Measurements from ENCODE around the gene PRDM2.
"Not testable (repeated sequence)": the region's sequence is repeated elsewhere in the genome, so short reads cannot be mapped to it uniquely, and the experiment has no call there.

The PRDM2 gene

GRCh38 chr1:13682444-13682843 lies 17.5 kb upstream of the PRDM2 start:
- Histone ChIP-seq H3K4me1 (ENCODE audit: insufficient read depth, insufficient read length) (no peaks in the 10 kb centered on the region), H3K9ac (ENCODE audit: insufficient read length, low read depth) (no peak overlapping the region), H3K9me3 (ENCODE audit: insufficient read depth, low read length) (no peaks in the 10 kb centered on the region), H3K36me3 (ENCODE audit: insufficient read depth, insufficient read length, low read length) (no peaks in the 10 kb centered on the region), H3K4me3 (ENCODE audit: insufficient read length, low read depth) (no peak overlapping the region), H3K27me3 (ENCODE audit: insufficient read depth, insufficient read length) (no peaks in the 10 kb centered on the region)
- DNase-seq (ENCODE audit: low read depth, low spot score) = no peak
- TF ChIP-seq SUZ12 (IDR thresholded peaks at IDR 0.05; ENCODE audit: extremely low read depth, insufficient read depth, insufficient read length) (no peak), YY1 (IDR thresholded peaks at IDR 0.05; ENCODE audit: insufficient read depth, insufficient read length) (no peak), ZNF274 (IDR thresholded peaks at IDR 0.05; ENCODE audit: low read depth, low read length) (no peak)

GRCh38 chr1:13683206-13683605 lies 16.8 kb upstream of the PRDM2 start:
- Histone ChIP-seq H3K36me3 (ENCODE audit: insufficient read depth, insufficient read length, low read length) (no peaks in the 10 kb centered on the region), H3K4me1 (ENCODE audit: insufficient read depth, insufficient read length) (no peaks in the 10 kb centered on the region), H3K9ac (ENCODE audit: insufficient read length, low read depth) (no peak overlapping the region), H3K4me3 (ENCODE audit: insufficient read length, low read depth) (no peak overlapping the region), H3K9me3 (ENCODE audit: insufficient read depth, low read length) (no peaks in the 10 kb centered on the region), H3K27me3 (ENCODE audit: insufficient read depth, insufficient read length) (no peaks in the 10 kb centered on the region)
- DNase-seq (ENCODE audit: low read depth, low spot score) = no peak
- TF ChIP-seq YY1 (IDR thresholded peaks at IDR 0.05; ENCODE audit: insufficient read depth, insufficient read length) (no peak), SUZ12 (IDR thresholded peaks at IDR 0.05; ENCODE audit: extremely low read depth, insufficient read depth, insufficient read length) (no peak), ZNF274 (IDR thresholded peaks at IDR 0.05; ENCODE audit: low read depth, low read length) (no peak)

GRCh38 chr1:13687151-13687715 lies 12.8 kb upstream of the PRDM2 start:
- Histone ChIP-seq H3K9ac (ENCODE audit: insufficient read length, low read depth) (no peak overlapping the region), H3K36me3 (ENCODE audit: insufficient read depth, insufficient read length, low read length) (no peaks in the 10 kb centered on the region), H3K27me3 (ENCODE audit: insufficient read depth, insufficient read length) (no peaks in the 10 kb centered on the region), H3K4me1 (ENCODE audit: insufficient read depth, insufficient read length) (no peaks in the 10 kb centered on the region), H3K4me3 (ENCODE audit: insufficient read length, low read depth) (no peak overlapping the region), H3K9me3 (ENCODE audit: insufficient read depth, low read length) (no peaks in the 10 kb centered on the region)
- TF ChIP-seq SUZ12 (IDR thresholded peaks at IDR 0.05; ENCODE audit: extremely low read depth, insufficient read depth, insufficient read length) (no peak), ZNF274 (IDR thresholded peaks at IDR 0.05; ENCODE audit: low read depth, low read length) (no peak), YY1 (IDR thresholded peaks at IDR 0.05; ENCODE audit: insufficient read depth, insufficient read length) (no peak)
- no peak for DNase-seq (ENCODE audit: low read depth, low spot score)

GRCh38 chr1:13693094-13693493 lies 6.9 kb upstream of the PRDM2 start:
- not testable (repeated sequence) for H3K4me3 ChIP-seq (ENCODE audit: insufficient read length, low read depth); H3K4me1 ChIP-seq (ENCODE audit: insufficient read depth, insufficient read length); H3K9ac ChIP-seq (ENCODE audit: insufficient read length, low read depth); DNase-seq (ENCODE audit: low read depth, low spot score); H3K27me3 ChIP-seq (ENCODE audit: insufficient read depth, insufficient read length); H3K36me3 ChIP-seq (ENCODE audit: insufficient read depth, insufficient read length, low read length); H3K9me3 ChIP-seq (ENCODE audit: insufficient read depth, low read length)

- Histone ChIP-seq H3K9me3 (ENCODE audit: insufficient read depth, low read length) (peaks cover 24% of the 10 kb centered on the region), H3K27me3 (ENCODE audit: insufficient read depth, insufficient read length) (peaks cover 4% of the 10 kb centered on the region), H3K9ac (ENCODE audit: insufficient read length, low read depth) (no peak overlapping the region), H3K36me3 (ENCODE audit: insufficient read depth, insufficient read length, low read length) (no peaks in the 10 kb centered on the region), H3K4me3 (ENCODE audit: insufficient read length, low read depth) (no peak overlapping the region), H3K4me1 (ENCODE audit: insufficient read depth, insufficient read length) (no peaks in the 10 kb centered on the region)
- DNase-seq (ENCODE audit: low read depth, low spot score) = no peak
- TF ChIP-seq YY1 (IDR thresholded peaks at IDR 0.05; ENCODE audit: insufficient read depth, insufficient read length) = no peak
- TF ChIP-seq SUZ12 (IDR thresholded peaks at IDR 0.05; ENCODE audit: extremely low read depth, insufficient read depth, insufficient read length) = no peak
- no peak for TF ChIP-seq ZNF274 (IDR thresholded peaks at IDR 0.05; ENCODE audit: low read depth, low read length)
Measured at GRCh38 chr1:13694886-13695684, 4.9 kb upstream of the PRDM2 start.

- peaks cover 24% of the 10 kb centered on the region for H3K9me3 ChIP-seq (ENCODE audit: insufficient read depth, low read length)
- no peak overlapping the region for H3K4me3 ChIP-seq (ENCODE audit: insufficient read length, low read depth)
- peaks cover 10% of the 10 kb centered on the region for H3K27me3 ChIP-seq (ENCODE audit: insufficient read depth, insufficient read length)
- H3K36me3 ChIP-seq (ENCODE audit: insufficient read depth, insufficient read length, low read length) = no peaks in the 10 kb centered on the region
- TF ChIP-seq SUZ12 (IDR thresholded peaks at IDR 0.05; ENCODE audit: extremely low read depth, insufficient read depth, insufficient read length) (no peak), ZNF274 (IDR thresholded peaks at IDR 0.05; ENCODE audit: low read depth, low read length) (no peak), YY1 (IDR thresholded peaks at IDR 0.05; ENCODE audit: insufficient read depth, insufficient read length) (no peak)
- H3K9ac ChIP-seq (ENCODE audit: insufficient read length, low read depth) = no peak overlapping the region
- no peak for DNase-seq (ENCODE audit: low read depth, low spot score)
- H3K4me1 ChIP-seq (ENCODE audit: insufficient read depth, insufficient read length) = no peaks in the 10 kb centered on the region
Measured at GRCh38 chr1:13697738-13698137, 2.2 kb upstream of the PRDM2 start.

GRCh38 chr1:13699510-13699909 lies 478 bp upstream of the PRDM2 start:
- peak overlapping the region; percentile 51 for H3K4me3 ChIP-seq (ENCODE audit: insufficient read length, low read depth)
- TF ChIP-seq YY1 (IDR thresholded peaks at IDR 0.05; ENCODE audit: insufficient read depth, insufficient read length) (no peak), ZNF274 (IDR thresholded peaks at IDR 0.05; ENCODE audit: low read depth, low read length) (no peak), SUZ12 (IDR thresholded peaks at IDR 0.05; ENCODE audit: extremely low read depth, insufficient read depth, insufficient read length) (no peak)
- H3K9me3 ChIP-seq (ENCODE audit: insufficient read depth, low read length) = peaks cover 24% of the 10 kb centered on the region
- DNase-seq (ENCODE audit: low read depth, low spot score) = no peak
- peaks cover 10% of the 10 kb centered on the region for H3K27me3 ChIP-seq (ENCODE audit: insufficient read depth, insufficient read length)
- no peaks in the 10 kb centered on the region for H3K36me3 ChIP-seq (ENCODE audit: insufficient read depth, insufficient read length, low read length)
- no peak overlapping the region for H3K9ac ChIP-seq (ENCODE audit: insufficient read length, low read depth)
- no peaks in the 10 kb centered on the region for H3K4me1 ChIP-seq (ENCODE audit: insufficient read depth, insufficient read length)

Data from NT2/D1 (cell line).